NCI-H1092 (cell line): ENCODE data around the gene AANAT.

Source experiments
- DNase-seq: peaks from one replicate; lab custom pipeline; 2025; lab: John Stamatoyannopoulos, UW

AANAT gene

GRCh38 chr17:76467366-76467765 lies at the start of gene AANAT:
AANAT (plus strand) TSS chr17:76467603; CDS start chr17:76468747, 1,144 bp downstream.
- DNase-seq, result no peak

DNA sequence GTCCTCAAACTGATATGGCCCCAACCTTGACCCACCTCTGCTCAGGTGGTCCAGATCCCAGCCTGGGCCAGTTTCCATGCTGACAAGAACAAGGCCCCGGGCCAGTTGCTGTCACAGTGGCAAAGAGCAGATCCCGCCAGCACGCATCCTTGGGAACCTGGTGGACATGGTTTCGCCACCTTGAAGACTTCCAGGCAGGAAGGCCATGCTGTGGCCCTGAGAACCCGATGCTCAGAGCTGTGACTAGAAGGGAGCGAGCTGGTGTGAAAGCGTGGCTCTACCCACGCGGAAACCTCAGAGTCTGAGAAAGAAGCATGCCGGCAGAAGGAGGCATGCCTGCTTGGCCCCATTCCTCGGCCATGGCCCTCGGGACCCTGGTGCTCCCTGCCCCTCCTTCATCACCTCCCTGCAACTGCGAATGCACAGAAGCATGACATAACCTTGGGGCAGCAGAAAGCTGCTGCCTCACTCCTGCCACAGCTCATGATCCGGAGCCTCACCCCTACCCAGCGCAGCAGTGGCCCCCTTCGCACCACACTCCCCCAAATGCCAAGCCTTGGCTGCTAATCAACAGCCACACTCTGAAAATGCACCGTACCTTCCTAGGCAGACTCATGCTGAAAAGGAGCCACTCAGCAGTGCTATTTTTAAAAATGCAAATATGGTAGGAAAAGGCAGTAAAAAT lies 47.7 kb upstream of the AANAT start:
- DNase-seq, result no peak

GRCh38 chr17:76420356-76421043 lies 46.9 kb upstream of the AANAT start:
- DNase-seq, result no peak

- DNase-seq, result no peak
Measured at GRCh38 chr17:76421044-76421407, 46.4 kb upstream of the AANAT start.

DNA sequence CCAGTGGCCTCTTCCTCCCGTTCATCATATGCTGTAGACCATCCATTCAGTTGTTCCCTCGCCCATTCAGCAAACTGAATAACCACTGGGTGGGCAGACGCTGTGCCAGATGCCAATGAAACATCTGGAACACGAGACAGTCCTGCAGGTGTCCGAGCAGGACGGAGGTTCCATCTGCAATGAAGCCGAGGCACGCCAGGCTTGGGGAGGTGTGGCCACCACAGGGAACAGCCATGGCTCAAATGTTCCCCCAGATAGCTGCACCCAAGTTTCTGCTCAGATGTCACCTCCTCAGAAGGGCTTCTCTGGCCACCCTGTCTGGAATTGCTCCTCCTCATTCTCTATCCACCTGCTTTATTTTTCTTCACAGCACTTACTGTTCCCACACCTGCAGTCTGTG lies 45.0 kb upstream of the AANAT start:
- DNase-seq, result no peak

DNA sequence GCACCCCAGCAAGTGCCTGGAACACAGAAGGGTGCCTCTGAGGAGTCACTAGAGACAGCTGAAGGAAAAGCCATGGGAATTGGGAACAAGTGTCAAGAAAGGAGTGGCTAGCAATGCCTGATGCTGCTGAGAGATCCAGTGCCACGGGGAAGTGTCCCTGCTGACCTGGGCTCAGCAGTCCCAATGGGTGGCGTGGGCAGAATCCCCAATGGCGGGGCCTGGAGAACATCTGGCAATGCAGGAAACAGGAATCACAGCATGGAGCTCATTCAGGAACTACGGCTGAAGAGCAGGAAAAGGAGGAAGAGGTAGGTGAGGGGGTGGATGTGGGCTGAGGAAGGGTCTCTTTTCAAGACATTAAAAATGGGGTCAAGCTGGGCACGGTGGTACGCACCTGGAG lies 44.5 kb upstream of the AANAT start:
- no peak for DNase-seq

GRCh38 chr17:76426853-76427252 lies 40.5 kb upstream of the AANAT start:
- no peak for DNase-seq

- DNase-seq, result no peak
Measured at GRCh38 chr17:76427501-76428231, 39.7 kb upstream of the AANAT start.

DNA sequence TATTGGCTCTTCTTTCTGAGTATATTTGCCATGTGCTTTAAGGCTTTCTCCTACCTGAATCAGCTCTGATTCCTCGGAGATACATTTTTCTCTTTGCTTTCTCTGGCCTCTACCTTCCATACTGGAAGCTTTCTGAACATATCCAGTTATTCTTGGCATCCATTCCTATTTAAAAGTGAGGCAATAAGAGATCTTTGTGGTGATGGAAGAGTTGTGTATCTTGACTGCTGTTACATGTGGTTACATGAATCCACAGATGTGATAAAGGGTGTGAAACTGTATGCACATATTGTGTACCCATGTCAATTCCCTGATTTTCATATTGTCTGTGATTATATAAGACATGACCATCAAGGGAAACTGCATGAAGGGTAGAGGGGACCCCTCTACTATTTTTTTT lies 38.9 kb upstream of the AANAT start:
- no peak for DNase-seq

DNA sequence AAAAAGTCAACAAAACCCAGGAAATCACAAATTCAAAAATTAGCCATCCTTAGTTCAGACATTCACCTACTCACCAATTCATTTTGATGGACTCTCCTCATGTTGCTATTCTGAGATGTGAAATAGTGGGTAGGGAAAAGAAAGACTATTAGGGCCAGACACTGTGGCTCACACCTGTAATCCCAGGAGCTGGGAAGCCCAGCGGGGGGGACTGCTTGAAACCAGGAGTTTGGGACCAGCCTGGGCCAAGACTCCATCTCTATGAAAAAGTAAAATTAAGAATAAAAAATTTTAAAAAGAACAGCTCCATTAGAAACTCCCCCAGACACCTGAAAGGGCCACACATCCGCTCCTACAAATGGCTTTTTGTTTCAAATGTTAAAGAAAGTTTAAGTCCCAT lies 35.9 kb upstream of the AANAT start:
- DNase-seq, result no peak

- DNase-seq, result no peak
Measured at GRCh38 chr17:76432004-76432403, 35.4 kb upstream of the AANAT start.

DNA sequence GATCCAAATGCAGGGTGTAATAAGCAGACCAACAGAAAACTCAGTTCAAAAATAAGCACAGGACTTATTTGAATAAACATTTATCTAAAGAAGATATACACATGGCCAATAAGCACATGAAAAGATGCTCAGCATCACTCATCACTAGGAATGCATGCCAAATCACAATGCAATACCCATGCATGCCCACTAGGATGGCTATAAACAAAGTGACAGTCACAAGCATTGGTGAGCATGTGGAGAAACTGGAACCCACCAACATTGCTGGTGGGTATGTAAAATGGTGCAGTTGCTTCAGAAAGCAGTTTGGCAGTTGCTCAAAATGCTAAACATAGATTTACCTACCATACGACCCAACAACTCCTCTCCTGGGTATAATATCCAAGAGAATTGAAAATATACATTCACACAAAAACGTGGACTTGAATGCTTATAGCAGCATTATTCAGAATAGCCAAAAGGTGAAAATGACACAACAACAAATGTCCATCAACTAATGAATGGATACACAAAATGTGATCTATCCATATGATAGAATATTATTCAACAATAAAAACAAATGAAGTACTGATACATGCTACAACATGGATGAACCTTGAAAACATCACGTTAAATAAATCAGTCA lies 34.6 kb upstream of the AANAT start:
- no peak for DNase-seq

DNA sequence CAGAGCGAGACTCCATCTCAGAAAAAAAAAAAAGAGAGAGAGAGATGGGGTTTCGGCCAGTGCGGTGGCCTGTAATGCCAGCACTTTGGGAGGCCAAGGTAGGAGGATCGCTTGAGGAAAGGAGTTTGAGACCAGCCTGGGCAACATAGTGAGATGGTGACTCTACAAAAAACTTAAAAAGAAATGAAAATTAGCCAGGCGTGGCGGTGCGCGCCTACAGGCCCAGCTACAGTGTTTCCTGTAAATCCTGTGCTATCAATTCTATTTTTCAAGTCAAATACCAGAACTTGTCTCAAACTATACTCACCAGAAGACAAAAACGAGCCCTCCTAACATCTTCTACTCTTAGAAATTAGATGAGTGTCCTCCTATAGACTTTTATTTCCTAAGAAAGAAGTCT lies 33.7 kb upstream of the AANAT start:
- DNase-seq, result no peak

DNA sequence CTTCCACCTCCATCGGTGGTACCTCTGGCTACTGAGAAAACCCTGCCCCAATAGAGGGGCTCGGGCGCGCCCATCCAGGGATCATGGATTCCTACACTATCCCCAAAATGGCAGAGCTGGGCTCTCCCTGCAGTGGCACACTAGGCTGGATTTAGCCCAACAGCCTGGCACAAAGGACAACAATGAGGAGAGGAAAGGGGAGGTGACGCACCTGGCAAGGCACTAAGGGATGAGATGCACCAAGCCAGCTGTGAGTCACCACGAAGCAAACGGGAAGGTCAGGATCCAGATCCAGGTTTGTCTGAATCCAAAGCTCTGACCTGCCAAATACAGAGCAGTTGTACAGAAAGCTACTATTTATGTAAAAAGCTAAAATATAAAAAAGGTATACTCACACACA lies 32.5 kb upstream of the AANAT start:
- no peak for DNase-seq

GRCh38 chr17:76435751-76436150 lies 31.7 kb upstream of the AANAT start:
- no peak for DNase-seq

- DNase-seq, result no peak
Measured at GRCh38 chr17:76437467-76438402, 29.7 kb upstream of the AANAT start.

DNA sequence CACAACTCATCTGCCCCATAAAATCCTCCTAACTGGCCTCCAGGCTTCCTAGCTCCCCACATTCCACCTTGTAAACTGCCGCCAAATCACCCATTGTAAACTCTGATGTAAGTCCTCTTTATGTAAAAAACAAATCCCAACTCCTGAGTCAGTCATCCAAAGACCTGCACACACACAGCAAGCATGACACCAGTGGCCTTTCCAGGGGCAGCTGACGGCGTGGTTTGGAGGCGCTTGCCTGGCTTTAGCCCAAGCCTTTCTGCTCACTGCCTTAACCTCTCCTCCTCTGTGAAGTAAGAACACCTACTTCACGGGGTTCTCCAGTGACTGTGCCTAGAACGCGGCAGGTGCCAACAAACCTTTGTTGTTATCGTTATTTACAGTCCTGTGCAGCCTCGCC lies 28.5 kb upstream of the AANAT start:
- DNase-seq, result no peak

GRCh38 chr17:76439314-76439928 lies 28.0 kb upstream of the AANAT start:
- no peak for DNase-seq

GRCh38 chr17:76440751-76441362 lies 26.5 kb upstream of the AANAT start:
- no peak for DNase-seq

GRCh38 chr17:76441686-76442340 lies 25.6 kb upstream of the AANAT start:
- no peak for DNase-seq
